Measurements from ENCODE around the gene DUSP22.

The DUSP22 gene

DNA sequence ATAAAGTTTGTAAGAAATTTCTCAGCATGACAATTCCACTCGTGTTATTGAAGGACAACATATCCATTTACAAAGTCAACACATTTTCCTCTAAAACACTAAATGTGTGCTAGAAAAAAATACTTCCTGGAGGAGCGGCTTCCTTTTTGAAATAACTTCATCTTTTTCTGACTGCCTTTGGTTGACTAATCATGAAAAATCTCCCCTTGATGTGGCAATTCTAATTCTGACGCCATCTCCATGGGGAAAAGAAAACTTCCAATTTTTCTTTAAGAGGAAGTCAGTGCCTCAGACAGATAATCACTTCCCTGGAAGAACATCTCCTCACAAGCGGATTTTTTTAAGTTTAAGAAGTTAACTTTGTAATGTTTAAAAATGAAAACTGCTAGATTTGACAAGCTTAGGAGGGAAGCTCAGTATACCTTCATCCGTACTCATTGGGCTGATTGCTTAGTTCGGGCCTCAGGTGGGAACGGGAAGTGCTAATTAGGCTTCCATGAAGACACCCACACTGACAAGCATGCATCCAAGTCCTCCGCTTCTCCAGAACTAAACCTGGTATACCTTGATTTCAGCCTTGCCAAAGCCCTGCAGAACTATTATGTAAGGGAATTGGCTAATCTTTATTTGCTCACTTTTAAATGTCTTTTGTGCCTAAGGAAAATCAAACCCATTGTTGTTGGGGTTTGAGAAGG, 35.1 kb upstream of the DUSP22 start:
- Histone ChIP-seq H3K27ac (no peak overlapping the region), H3K27me3 (peaks cover 0 to 2% of the 10 kb centered on the region in 2 donors), H3K9me3 (no peaks in the 10 kb centered on the region), H3K4me1 (no peaks in the 10 kb centered on the region), H3K36me3 (no peaks in the 10 kb centered on the region), H3K4me3 (no peak overlapping the region)
- TF ChIP-seq, protein P1, sequence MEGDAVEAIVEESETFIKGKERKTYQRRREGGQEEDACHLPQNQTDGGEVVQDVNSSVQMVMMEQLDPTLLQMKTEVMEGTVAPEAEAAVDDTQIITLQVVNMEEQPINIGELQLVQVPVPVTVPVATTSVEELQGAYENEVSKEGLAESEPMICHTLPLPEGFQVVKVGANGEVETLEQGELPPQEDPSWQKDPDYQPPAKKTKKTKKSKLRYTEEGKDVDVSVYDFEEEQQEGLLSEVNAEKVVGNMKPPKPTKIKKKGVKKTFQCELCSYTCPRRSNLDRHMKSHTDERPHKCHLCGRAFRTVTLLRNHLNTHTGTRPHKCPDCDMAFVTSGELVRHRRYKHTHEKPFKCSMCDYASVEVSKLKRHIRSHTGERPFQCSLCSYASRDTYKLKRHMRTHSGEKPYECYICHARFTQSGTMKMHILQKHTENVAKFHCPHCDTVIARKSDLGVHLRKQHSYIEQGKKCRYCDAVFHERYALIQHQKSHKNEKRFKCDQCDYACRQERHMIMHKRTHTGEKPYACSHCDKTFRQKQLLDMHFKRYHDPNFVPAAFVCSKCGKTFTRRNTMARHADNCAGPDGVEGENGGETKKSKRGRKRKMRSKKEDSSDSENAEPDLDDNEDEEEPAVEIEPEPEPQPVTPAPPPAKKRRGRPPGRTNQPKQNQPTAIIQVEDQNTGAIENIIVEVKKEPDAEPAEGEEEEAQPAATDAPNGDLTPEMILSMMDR (IDR thresholded peaks at IDR 0.05): no peak
- intact Hi-C loops (cut with DNase I; ENCODE audit: low total_unique reads): no loop called here
- no peak for DNase-seq

DNA sequence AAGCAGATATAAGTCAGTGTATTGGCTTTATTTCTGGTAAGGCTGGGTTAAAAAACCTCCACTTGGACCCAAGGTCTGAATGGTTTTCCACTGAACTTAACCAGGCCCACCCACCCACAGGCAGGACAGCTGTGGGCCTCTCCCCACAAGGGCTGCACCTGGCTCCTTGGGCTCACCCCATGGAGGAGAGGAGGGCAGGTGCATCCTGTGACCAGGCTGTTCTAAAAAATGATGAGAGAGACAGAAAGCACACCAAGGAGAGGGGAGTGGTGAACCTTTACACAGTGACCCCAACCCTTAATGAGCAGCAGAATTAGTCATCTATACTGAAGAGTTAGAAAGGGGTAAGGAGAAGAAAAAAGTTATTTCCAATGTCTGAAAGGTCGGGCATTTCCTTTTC, 34.5 kb upstream of the DUSP22 start:
- TF ChIP-seq, protein P1 (IDR thresholded peaks at IDR 0.05): no peak
- Histone ChIP-seq H3K36me3 (no peaks in the 10 kb centered on the region), H3K27ac (no peak overlapping the region)

DNA sequence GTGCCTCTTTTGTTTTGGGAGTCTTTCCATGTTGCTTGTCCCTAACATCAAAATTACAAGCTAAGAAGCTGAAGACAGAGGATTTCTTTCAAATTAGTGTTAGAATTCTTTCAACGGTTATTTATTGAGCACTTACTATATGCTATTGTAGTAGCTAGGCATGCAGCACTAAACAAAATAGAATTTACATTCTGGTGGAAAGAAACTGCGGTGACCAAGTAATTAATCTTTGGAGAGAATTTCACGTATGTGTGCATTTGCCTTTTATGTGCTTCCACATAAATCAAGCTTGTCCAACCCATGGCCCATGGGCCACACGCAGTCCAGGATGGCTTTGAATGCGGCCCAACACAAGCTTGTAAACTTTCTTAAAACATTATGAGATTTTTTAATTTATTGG, 33.0 kb upstream of the DUSP22 start:
- Histone ChIP-seq H3K4me3 (no peak overlapping the region), H3K27ac (no peak overlapping the region), H3K36me3 (no peaks in the 10 kb centered on the region), H3K4me1 (no peaks in the 10 kb centered on the region), H3K27me3 (no peaks in the 10 kb centered on the region), H3K9me3 (no peaks in the 10 kb centered on the region)
- intact Hi-C loops (cut with DNase I; ENCODE audit: low total_unique reads): no loop called here
- DNase-seq: no peak
- TF ChIP-seq, protein P1 (IDR thresholded peaks at IDR 0.05): no peak

More for the DNA sequence above, 34.5 kb upstream of the DUSP22 start:
- H3K4me3 ChIP-seq: no peak overlapping the region
- no peaks in the 10 kb centered on the region for H3K4me1 ChIP-seq
- H3K9me3 ChIP-seq: no peaks in the 10 kb centered on the region
- no peak for DNase-seq
- intact Hi-C loops (cut with DNase I; ENCODE audit: low total_unique reads): no loop called here
- H3K27me3 ChIP-seq: peaks cover 0 to 2% of the 10 kb centered on the region in 2 donors

DNA sequence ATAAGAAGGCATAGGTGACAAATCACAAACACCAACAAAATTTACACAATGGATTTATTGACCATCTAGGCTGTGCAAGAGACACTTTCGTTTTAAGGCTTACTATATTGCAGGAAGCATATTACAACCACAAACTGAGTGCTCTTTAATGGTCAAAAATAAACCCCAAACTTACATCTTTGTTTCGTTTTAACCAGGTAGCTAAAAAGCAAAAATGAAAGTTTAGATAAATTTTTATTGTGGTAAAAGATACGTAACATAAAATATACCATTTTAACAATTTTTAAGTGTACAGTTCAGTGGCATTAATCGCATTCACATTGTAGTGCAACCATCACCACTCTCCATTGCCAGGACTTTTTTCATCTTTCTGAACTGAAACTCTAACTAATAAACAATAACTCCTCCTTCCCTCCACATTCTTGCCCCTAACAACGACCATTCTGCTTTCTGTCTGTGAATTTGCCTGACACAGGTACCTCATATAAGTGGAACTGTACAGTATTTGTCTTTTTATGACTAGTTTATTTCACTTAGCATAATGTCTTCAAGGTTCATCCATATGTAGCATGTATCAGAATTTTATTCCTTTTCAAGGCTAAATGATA, 32.3 kb upstream of the DUSP22 start:
- intact Hi-C loops (cut with DNase I; ENCODE audit: low total_unique reads): no loop called here
- no peak overlapping the region for H3K27ac ChIP-seq
- H3K9me3 ChIP-seq: no peaks in the 10 kb centered on the region
- H3K27me3 ChIP-seq: no peaks in the 10 kb centered on the region
- H3K4me3 ChIP-seq: no peak overlapping the region
- TF ChIP-seq, protein P1 (IDR thresholded peaks at IDR 0.05): no peak
- DNase-seq: no peak
- no peaks in the 10 kb centered on the region for H3K4me1 ChIP-seq
- no peaks in the 10 kb centered on the region for H3K36me3 ChIP-seq

DNA sequence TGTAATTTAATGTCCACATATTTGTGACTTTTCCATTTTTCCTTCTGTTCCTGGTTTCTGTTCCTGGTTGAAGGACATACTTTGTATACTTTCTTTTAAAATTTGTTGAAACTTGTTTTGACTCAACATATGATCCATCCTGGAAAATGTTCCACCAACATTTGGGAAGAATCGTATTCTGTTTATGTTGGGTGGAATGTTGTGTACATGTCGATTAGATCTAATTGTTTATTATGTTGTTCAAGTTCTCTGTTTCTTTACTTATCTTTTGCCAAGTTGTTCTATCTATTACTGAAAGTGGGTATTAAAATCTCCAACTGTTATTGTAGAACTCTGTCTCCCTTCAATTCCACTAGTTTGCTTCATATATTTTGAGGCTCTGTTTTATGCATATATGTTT, 27.7 kb upstream of the DUSP22 start:
- intact Hi-C loops (cut with DNase I; ENCODE audit: low total_unique reads): no loop called here
- Histone ChIP-seq H3K4me3 (no peak overlapping the region), H3K9me3 (no peaks in the 10 kb centered on the region), H3K27me3 (no peaks in the 10 kb centered on the region), H3K36me3 (no peaks in the 10 kb centered on the region), H3K4me1 (no peaks in the 10 kb centered on the region), H3K27ac (no peak overlapping the region)
- TF ChIP-seq, protein P1 (IDR thresholded peaks at IDR 0.05): no peak
- no peak for DNase-seq

All from tibial artery (tissue), 4 donors.